Effector memory CD4-positive, alpha-beta T cell (primary cell): ENCODE results near the gene APC2.

ENCODE experiments used
- DNase-seq, 3 donors: peaks; one replicate each; pipeline ENCODE4 v3.0.0-alpha.2; 2020
- H3K27ac ChIP-seq: 2 replicates; pipeline ENCODE4 v1.7.0; 2013; ENCODE audit warnings: mild to moderate bottlenecking, low read length, moderate library complexity; ENCODE audit not compliant: insufficient read depth, poor library complexity, severe bottlenecking
- H3K27me3 ChIP-seq: replicated peaks from 2 replicates; pipeline ENCODE4 v1.7.0; 2013; ENCODE audit warnings: mild to moderate bottlenecking, low read length; ENCODE audit not compliant: insufficient read depth, control insufficient read depth, poor library complexity, severe bottlenecking
- H3K36me3 ChIP-seq: 2 replicates; pipeline ENCODE4 v1.7.0; 2013; ENCODE audit warnings: mild to moderate bottlenecking, low read length, moderate library complexity; ENCODE audit not compliant: control insufficient read depth, insufficient read depth
- H3K4me1 ChIP-seq: 2 replicates; pipeline ENCODE4 v1.7.0; 2013; ENCODE audit warnings: low read length, mild to moderate bottlenecking; ENCODE audit not compliant: control insufficient read depth, insufficient read depth, poor library complexity, severe bottlenecking
- H3K4me3 ChIP-seq: 2 replicates; pipeline ENCODE4 v1.7.0; 2013; ENCODE audit warnings: low read length, low read depth, mild to moderate bottlenecking; ENCODE audit not compliant: insufficient read depth, poor library complexity, severe bottlenecking
- H3K9me3 ChIP-seq: 2 replicates; pipeline ENCODE4 v1.7.0; 2013; ENCODE audit warnings: mild to moderate bottlenecking, low read length, moderate library complexity; ENCODE audit not compliant: control insufficient read depth

APC2 gene

DNA sequence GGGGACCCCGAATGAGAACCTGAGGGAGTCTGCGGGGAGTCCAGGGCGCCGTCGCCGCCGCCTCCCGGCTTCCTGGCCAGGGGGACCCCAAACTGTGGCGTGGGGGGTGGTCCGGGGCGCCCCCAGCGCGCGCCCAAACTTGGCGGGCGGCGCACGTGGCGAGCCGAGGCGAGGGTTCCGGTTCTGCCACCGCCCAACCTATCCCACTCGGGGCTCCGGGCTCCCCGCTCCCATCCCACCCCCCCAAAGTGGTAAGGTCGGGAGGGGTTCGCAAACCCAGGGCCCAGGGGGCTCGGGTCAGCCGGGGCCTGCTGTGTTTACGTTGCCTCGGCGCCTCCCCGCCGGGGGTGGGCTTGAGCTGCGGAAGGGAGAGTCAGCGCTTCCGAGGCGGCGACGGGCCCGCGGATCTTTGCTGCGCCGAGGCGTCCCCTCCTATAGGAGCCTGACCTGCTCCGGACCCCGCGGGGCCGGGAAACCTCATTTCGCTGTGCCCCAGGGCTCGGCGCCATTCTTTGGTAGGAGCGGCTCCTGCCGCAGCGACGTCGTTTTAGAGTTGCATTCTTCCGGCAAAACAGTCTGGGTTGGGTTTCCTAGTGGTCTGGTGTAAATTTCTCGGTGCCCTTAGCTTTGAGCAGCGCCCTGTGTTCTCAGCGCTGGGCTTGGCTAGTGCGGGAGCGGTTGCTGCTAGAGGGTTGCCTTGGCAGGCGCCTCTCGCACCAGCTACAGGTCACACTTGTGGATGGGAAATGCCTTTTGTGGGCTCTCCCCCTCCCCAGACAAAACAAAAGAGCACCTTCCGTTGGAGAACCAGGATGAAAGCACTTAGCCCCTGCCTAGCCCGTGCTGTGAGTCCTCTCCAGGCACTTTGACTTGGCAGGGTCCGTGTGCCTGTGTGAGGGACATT, 41.4 kb upstream of the APC2 start:
- Histone ChIP-seq H3K36me3 (peaks cover 4% of the 10 kb centered on the region), H3K27me3 (no peaks in the 10 kb centered on the region), H3K4me3 (peak overlapping the region; percentile 96), H3K27ac (peak overlapping the region; percentile 95), H3K4me1 (peaks cover 47% of the 10 kb centered on the region), H3K9me3 (no peaks in the 10 kb centered on the region)
- peak; percentile 34 to 50 (median 37) for DNase-seq

DNA sequence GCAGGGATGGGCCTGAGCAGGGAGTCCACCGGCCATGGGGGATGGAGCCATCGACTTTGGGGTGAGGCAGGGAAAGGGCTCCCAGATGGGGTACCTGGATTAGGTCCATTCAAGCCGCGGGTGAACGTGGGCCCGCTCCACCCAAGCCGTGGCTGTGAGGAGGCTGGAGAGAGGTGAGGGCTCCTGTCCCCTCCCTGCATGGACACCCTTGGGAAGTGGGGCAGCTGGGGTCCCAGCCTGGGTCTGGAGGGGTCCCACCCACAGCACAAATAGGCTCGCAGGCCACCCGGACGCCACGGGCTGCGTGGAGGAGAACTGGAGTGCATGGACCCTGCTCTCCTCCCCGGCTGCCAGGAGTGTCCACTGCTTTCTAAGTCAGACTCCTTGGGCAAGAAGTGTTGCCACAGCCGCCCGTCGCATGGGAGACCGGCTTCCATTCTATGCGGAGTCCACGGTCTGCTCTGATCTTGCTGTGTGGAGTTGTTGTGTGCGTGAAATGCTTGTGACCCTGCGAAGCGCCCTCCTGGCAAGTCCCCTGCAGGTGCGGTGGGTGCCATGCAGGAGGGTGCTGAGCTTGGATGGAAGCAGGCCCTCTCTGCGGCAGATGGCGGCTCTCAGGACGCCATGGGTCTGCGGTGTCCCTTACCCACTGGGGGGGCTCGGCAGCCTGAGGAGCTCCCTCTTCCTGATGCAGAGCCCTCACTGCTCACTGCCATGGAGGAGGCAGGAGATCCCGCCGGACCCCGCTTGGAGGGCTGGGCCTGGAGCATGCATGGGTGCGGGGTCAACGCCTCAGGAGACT, 40.5 kb upstream of the APC2 start:
- Histone ChIP-seq H3K4me1 (peaks cover 47% of the 10 kb centered on the region), H3K27ac (peak overlapping the region; percentile 95), H3K36me3 (peaks cover 6% of the 10 kb centered on the region), H3K4me3 (peak overlapping the region; percentile 96), H3K27me3 (no peaks in the 10 kb centered on the region), H3K9me3 (no peaks in the 10 kb centered on the region)
- DNase-seq = no peak

DNA sequence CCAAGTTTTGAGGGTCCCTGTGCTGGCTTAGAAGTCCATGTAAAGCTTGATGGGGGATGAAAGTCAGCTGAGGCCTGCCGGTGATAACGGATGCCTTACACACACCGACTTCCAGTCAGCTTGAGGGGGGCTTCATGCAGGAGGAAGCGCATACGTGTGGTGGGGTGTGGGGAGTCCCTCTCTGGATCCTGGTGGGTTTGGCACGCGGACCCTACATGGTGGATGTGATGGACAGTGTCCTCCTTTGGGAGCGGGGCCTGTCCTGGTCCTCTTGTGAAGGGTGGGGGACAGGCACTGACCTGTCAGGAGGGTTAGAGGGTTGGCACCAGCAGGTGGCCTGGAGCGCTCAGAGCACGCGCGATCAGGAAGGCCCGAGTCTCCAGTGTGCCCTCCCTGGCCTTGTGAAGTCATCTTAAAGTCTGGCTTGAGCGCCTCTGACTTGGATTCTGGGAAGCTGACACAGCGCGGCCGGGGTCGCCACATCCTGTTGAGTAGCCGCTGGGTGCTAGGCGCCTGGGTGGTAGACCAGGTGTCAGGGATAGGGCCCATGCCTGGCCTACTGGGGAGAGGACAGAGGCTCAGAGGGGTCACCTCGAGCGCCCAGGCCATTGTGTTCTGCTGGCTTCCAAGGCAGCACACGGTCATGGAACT, 39.7 kb upstream of the APC2 start:
- DNase-seq = no peak
- H3K4me3 ChIP-seq = no peak overlapping the region
- H3K27ac ChIP-seq = peak overlapping the region; percentile 95
- H3K9me3 ChIP-seq = no peaks in the 10 kb centered on the region
- no peaks in the 10 kb centered on the region for H3K27me3 ChIP-seq
- H3K4me1 ChIP-seq = peaks cover 53% of the 10 kb centered on the region
- peaks cover 6% of the 10 kb centered on the region for H3K36me3 ChIP-seq

DNA sequence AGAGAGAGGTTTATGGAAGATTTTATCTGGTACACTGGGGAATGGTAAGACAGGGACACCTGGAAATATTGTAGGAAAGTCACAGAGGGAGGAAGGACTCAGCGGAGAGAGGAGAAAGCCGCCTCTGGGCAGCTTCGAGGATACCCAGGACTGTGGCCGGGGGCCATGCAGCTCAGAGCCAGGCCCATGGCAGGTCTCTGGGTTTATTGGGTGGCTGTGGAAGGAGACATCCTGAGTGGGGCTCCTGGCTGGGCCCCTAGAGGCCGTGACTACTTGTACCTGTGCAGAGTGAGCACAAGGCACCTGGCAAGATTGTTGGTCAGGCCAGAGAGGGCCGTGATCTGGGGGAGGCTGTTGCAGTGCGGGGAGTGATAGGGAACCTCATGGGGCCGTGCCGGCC, 39.1 kb upstream of the APC2 start:
- no peak for DNase-seq
- H3K4me1 ChIP-seq = peaks cover 57% of the 10 kb centered on the region
- peaks cover 6% of the 10 kb centered on the region for H3K36me3 ChIP-seq
- no peak overlapping the region for H3K4me3 ChIP-seq
- no peaks in the 10 kb centered on the region for H3K9me3 ChIP-seq
- H3K27ac ChIP-seq = peak overlapping the region; percentile 95
- H3K27me3 ChIP-seq = no peaks in the 10 kb centered on the region

DNA sequence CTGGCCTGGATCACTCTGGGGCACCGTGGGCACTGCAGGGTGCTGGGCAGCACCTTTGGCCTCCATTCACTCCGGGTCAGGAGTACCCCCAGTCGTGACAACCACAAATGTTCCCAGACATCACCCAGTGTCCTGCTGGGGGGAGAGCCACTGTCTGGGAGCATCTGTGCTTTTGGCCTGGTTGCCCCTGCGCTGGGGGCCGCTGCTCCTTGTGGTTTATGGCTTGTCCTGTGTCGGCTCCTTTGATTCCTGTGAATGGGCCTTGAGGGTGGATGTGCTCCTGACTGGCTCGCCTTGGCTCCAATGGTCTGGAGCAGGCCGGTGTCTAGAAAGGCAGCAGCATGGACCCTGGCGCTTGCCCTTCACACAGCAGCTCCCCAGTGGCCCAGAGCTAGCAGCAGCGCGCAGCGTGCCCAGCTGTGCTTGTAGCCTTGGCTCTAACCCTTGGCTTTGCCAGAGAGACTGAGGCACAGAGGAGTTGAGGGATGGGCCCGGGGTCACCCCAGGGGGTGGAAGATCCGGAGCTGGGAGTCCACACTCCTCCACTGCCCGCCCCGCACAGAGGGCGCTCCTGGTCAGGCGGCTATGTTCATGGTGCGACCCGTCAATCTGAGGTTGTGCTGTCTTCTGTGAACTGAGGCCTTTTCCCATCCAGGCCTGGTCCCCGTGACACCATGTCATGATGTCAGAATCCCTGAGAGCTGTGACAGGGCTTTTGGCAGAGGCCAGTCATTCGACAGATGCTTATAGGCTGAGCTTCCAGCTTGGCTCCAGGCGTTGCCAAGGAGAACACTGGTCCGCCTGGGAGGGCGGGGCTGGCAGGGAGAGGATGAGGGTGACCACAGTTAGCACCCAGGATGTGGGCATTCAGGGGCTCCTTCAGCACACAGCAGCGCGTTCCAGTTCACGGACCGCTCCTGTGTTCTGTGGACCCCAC, 38.4 kb upstream of the APC2 start:
- Histone ChIP-seq H3K27ac (peak overlapping the region; percentile 41), H3K9me3 (no peaks in the 10 kb centered on the region), H3K4me1 (peaks cover 62% of the 10 kb centered on the region), H3K27me3 (no peaks in the 10 kb centered on the region), H3K4me3 (peak overlapping the region; percentile 20), H3K36me3 (peaks cover 9% of the 10 kb centered on the region)
- peak in 2 of 3 donors; percentile 15 to 21 for DNase-seq

DNA sequence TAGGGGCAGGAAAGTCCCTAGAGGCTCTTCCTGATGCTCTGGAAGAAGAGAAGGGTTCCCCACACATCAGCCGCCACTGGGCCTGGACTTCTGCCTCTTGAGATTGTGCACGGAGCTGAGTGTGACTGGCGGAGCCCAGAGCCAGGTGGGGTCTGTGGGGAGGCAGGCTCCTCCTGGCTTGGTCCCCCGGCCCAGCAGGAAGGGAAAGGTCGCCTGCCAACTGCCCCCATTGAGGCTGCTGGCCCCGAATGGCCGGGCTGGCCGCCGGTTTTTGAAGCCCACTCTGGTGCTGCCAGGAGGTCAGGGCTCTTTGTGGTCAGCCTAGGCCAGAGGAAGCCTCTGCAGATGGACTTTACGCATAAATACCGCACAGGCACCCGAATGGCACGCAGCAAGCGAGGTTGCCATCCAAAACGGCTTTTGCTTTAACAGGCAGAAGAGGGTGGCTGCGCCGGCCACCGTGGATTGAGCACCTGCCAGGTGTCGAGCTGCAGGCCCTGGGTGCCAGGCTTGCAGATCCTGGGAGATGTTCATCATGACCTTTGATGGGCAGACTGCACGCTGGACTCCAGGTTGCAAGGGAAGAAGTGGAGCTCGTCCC, 37.5 kb upstream of the APC2 start:
- no peak overlapping the region for H3K4me3 ChIP-seq
- H3K9me3 ChIP-seq = no peaks in the 10 kb centered on the region
- H3K36me3 ChIP-seq = peaks cover 15% of the 10 kb centered on the region
- H3K4me1 ChIP-seq = peaks cover 64% of the 10 kb centered on the region
- DNase-seq = no peak
- peak overlapping the region; percentile 17 for H3K27ac ChIP-seq
- H3K27me3 ChIP-seq = no peaks in the 10 kb centered on the region

DNA sequence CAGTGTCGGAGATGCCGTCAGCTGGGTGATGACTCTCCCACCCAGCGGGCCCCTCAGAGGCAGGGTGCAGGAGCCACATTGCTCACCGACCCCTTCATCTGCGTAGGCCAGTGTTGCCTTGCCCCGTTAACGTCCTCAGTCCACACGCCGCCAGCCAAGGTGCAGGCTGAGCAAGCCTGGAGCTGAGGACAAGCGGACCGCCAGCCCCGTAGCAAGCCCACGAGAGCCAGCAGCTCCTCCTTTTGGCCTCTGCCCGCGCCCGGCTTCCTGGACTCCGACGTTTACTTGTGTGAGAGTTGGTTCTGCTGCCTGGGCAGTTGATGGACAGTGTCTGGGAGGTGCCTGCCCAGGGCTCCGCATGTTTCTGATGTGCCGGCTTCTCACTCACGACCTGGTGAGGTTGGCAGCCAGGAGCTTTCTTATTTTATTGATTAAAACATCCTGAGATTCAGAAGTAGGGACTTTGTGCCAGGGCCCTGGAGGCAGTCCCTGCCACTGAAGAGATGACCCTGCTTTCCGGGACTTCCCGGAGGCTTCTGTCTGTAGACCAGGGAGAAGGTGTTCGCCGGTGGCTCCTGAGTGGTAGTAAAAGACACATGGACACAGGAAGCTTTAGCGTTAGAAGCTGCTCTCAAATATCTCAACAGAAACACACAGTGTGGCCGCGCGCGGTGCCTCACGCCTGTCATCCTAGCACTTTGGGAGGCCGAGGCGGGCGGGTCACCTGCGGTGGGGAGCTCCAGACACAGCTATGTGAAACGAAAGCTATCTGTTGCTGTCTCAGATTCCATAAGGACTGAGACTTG, 36.7 kb upstream of the APC2 start:
- no peaks in the 10 kb centered on the region for H3K9me3 ChIP-seq
- no peak overlapping the region for H3K27ac ChIP-seq
- H3K27me3 ChIP-seq = no peaks in the 10 kb centered on the region
- no peak overlapping the region for H3K4me3 ChIP-seq
- H3K36me3 ChIP-seq = peaks cover 22% of the 10 kb centered on the region
- H3K4me1 ChIP-seq = peaks cover 64% of the 10 kb centered on the region
- no peak for DNase-seq

DNA sequence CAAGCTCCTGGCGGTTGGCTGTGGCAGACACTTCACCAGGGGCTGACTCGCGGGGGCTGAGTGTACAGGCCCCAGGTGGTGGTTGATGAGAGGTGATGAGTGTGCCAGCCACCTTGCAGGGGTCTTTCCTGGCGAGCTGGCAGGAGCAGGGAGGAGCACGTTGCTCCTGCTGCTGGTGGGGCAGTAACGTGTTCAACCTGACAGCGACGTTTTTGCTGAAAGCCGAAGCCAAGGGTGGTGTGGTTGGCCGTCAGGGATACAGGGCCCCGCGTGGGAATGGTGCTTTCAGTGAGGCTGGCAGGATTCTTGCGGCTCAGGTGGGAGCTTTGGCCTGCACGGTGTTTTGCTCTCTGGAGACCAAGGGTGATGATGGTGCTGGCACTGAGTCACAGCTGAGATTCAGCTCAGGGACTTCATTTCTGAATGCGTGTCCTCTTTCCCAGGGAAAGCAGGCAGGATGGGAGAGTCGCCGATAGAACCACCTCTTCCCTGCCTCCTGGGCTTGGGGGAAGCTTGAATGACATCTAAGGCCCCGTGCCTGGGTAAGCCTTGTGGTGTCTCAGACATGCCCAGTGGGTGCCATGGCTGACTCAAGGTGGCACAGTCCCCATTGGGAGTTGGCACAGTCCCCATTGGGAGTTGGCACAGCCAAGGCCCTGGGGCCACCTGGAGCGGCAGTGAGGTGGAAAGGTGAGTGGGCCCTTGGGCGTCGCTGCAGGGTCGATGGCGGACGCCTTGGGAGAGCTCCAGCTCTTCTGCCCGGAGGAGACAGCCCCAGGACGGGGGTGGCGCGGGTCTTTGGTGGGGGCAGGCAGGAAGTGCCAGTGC, 33.7 kb upstream of the APC2 start:
- no peak overlapping the region for H3K27ac ChIP-seq
- H3K4me1 ChIP-seq = peaks cover 36% of the 10 kb centered on the region
- H3K27me3 ChIP-seq = no peaks in the 10 kb centered on the region
- peaks cover 47% of the 10 kb centered on the region for H3K36me3 ChIP-seq
- H3K4me3 ChIP-seq = no peak overlapping the region
- no peak for DNase-seq
- H3K9me3 ChIP-seq = no peaks in the 10 kb centered on the region
